Keratinocyte (primary cell): Measurements from ENCODE around the gene LRRC37A3. TPM values are rescaled to one million over a fixed set of nuclear protein-coding genes. Genes with fewer than 3 reads are reported as not detected.
A peak's percentile ranks its signal among the peaks of the same experiment; 100 is the strongest.
"Not testable (repeated sequence)": the region's sequence is repeated elsewhere in the genome, so short reads cannot be mapped to it uniquely, and the experiment has no call there.

Experiments
- DNase-seq: peaks from one replicate; pipeline ENCODE4 v3.0.0-alpha.2; 2011; ENCODE audit warnings: low read depth, missing footprints, low spot score
- FAIRE-seq: peaks from 2 replicates; lab custom pipeline; 2011; peaks lifted over from hg19 to GRCh38; lab: Jason Lieb, UNC
- H2AFZ ChIP-seq: 2 replicates; pipeline ENCODE4 v1.6.0; 2012; ENCODE audit warnings: low read length, control low read depth, inconsistent platforms; ENCODE audit not compliant: control insufficient read depth
- H3K27ac ChIP-seq: 2 replicates; pipeline ENCODE4 v1.5.1; 2011; ENCODE audit warnings: low read length; ENCODE audit not compliant: control insufficient read depth, insufficient read depth
- H3K27me3 ChIP-seq: 3 replicates; pipeline ENCODE4 v1.6.0; 2011; ENCODE audit warnings: low read length; ENCODE audit not compliant: control insufficient read depth, insufficient read depth; ENCODE audit errors: extremely low read depth
- H3K36me3 ChIP-seq, 2 experiments: 2 replicates in 1 of 2; 3 replicates in 1 of 2; pipeline ENCODE4 v1.5.1; 2011; ENCODE audit warnings: low read length in 2 of 2, mild to moderate bottlenecking in 1 of 2; ENCODE audit not compliant: control insufficient read depth in 2 of 2, insufficient read depth in 2 of 2; ENCODE audit errors: extremely low read depth in 1 of 2
- H3K4me1 ChIP-seq: 3 replicates; pipeline ENCODE4 v1.5.1; 2011; ENCODE audit warnings: low read length; ENCODE audit not compliant: control insufficient read depth, insufficient read depth; ENCODE audit errors: extremely low read depth
- H3K4me2 ChIP-seq: 3 replicates; pipeline ENCODE4 v1.6.0; 2011; ENCODE audit warnings: low read depth, low read length; ENCODE audit not compliant: control insufficient read depth, insufficient read depth; ENCODE audit errors: extremely low read depth
- H3K4me3 ChIP-seq, 3 experiments: fragments of 200-600 bp in 1 of 3; sonication (generic) in 1 of 3; 2 replicates in 2 of 3; 3 replicates in 1 of 3; pipeline ENCODE4 v1.5.1; 2011 to 2016; ENCODE audit warnings: low read length in 3 of 3, mild to moderate bottlenecking in 3 of 3, control low read depth in 2 of 3, inconsistent platforms in 1 of 3, low read depth in 1 of 3, mixed read lengths in 1 of 3, mixed run types in 1 of 3, moderate library complexity in 1 of 3; ENCODE audit not compliant: control insufficient read depth in 2 of 3, insufficient read depth in 2 of 3; ENCODE audit errors: extremely low read depth in 1 of 3
- H3K79me2 ChIP-seq: 2 replicates; pipeline ENCODE4 v1.6.0; 2012; ENCODE audit warnings: low read length; ENCODE audit not compliant: control insufficient read depth, insufficient read depth
- H3K9ac ChIP-seq: 3 replicates; pipeline ENCODE4 v1.6.0; 2011; ENCODE audit warnings: low read length; ENCODE audit not compliant: control insufficient read depth, insufficient read depth; ENCODE audit errors: extremely low read depth
- H3K9me1 ChIP-seq: 3 replicates; pipeline ENCODE4 v1.6.0; 2011; ENCODE audit warnings: low read length; ENCODE audit not compliant: control insufficient read depth, insufficient read depth; ENCODE audit errors: extremely low read depth
- H3K9me3 ChIP-seq: 2 replicates; pipeline ENCODE4 v1.5.1; 2012; ENCODE audit warnings: low read depth, low read length; ENCODE audit not compliant: control insufficient read depth
- H4K20me1 ChIP-seq: 3 replicates; pipeline ENCODE4 v1.6.0; 2011; ENCODE audit warnings: low read length; ENCODE audit not compliant: control insufficient read depth, insufficient read depth; ENCODE audit errors: extremely low read depth
- CTCF ChIP-seq, 3 experiments: IDR thresholded peaks in 1 of 3; conservative IDR thresholded peaks in 1 of 3; optimal IDR thresholded peaks in 1 of 3; 2 replicates in 2 of 3; 3 replicates in 1 of 3; pipeline versions ENCODE3 to v1.5.1; 2011; ENCODE audit warnings: low read length in 3 of 3, mild to moderate bottlenecking in 3 of 3, moderate library complexity in 2 of 3, control low read depth in 1 of 3, inconsistent platforms in 1 of 3; ENCODE audit not compliant: insufficient read depth in 2 of 3; ENCODE audit errors: extremely low read depth in 1 of 3
- EZH2 ChIP-seq: IDR thresholded peaks from one replicate; pipeline ENCODE4 v1.6.1; 2012; ENCODE audit warnings: inconsistent platforms, mild to moderate bottlenecking, low read length, moderate library complexity
- dilution Hi-C: fragments of 300-500 bp; cut with MboI; formaldehyde crosslinking; loops from one replicate; pipeline ENCODE4 v1.7.0; 2020; ENCODE audit warnings: low sequenced_read_pairs; ENCODE audit not compliant: extremely low pct_ligation_motif_present
- polyA plus RNA-seq, 5 experiments: library from polyadenylated mRNA; depleted of rRNA in 3 of 5; stranded (reverse) in 3 of 5; stranded (forward) in 1 of 5; unstranded in 1 of 5; fragments of >200 nt; gene quantifications; 1 replicate in 1 of 5; 2 replicates in 3 of 5; 3 replicates in 1 of 5; pipeline versions ENCODE4 v1.2.1 to v1.2.3, GENCODE V29; 2011 to 2012; ENCODE audit warnings: missing spikeins in 2 of 5, low read depth in 1 of 5, low replicate concordance in 1 of 5

Gene LRRC37A3
- polyA plus RNA-seq, 1 donor (not counting 4 experiments of a cell fraction or from before 2014, with no cell fraction given) = 2.0 TPM

GRCh38 chr17:64961563-64962378, 42.5 kb upstream of the LRRC37A3 start:
- not testable (repeated sequence) for DNase-seq

DNA sequence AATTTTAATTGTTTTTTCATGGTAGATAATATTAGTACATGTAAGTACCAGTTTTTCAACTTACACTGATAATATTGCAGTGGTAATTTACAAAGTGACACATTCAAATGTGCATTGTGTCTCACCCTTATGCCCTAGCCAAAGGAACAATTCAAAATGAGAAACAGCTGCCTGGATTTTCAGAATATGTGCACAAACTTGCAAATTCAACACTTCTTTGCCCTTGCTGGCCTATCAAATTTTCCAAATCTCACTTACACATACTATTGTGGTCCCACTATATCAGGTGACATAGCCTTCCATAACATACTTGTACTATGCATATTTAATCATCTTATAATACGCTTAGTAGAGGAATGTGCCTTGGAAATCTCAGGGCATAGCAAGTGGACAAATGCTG, 32.6 kb upstream of the LRRC37A3 start:
- Histone ChIP-seq H3K79me2 (no peaks in the 10 kb centered on the region), H3K9ac (no peak overlapping the region), H4K20me1 (no peaks in the 10 kb centered on the region), H3K36me3 (no peaks in the 10 kb centered on the region), H3K9me3 (no peaks in the 10 kb centered on the region), H3K4me2 (no peak overlapping the region), H3K4me3 (no peak overlapping the region), H3K27me3 (no peaks in the 10 kb centered on the region), H2AFZ (no peak overlapping the region), H3K27ac (no peak overlapping the region), H3K4me1 (no peaks in the 10 kb centered on the region), H3K9me1 (no peaks in the 10 kb centered on the region)
- FAIRE-seq (no peak), DNase-seq (no peak)
- no peak for TF ChIP-seq EZH2
- no peak for TF ChIP-seq CTCF (optimal IDR thresholded peaks at IDR 0.05 in 1 of 3, IDR thresholded peaks at IDR 0.05 in 1 of 3, conservative IDR thresholded peaks at IDR 0.05 in 1 of 3; ENCODE audit: extremely low read depth in 1 of 3, insufficient read depth in 2 of 3, low read length in 3 of 3)
- dilution Hi-C loops = no loop called here

More at GRCh38 chr17:64961563-64962378, 42.5 kb upstream of the LRRC37A3 start:
- H3K4me3 ChIP-seq, H3K9me1 ChIP-seq, H3K9me3 ChIP-seq, H4K20me1 ChIP-seq, H3K79me2 ChIP-seq, H2AFZ ChIP-seq, H3K36me3 ChIP-seq, H3K27me3 ChIP-seq, H3K27ac ChIP-seq, dilution Hi-C loops, H3K9ac ChIP-seq: not testable (repeated sequence)
- FAIRE-seq = peak; percentile 77
- Histone ChIP-seq H3K4me1 (peaks cover 18% of the 10 kb centered on the region), H3K4me2 (peak overlapping the region; percentile 76)
- TF ChIP-seq CTCF (optimal IDR thresholded peaks at IDR 0.05 in 1 of 3, IDR thresholded peaks at IDR 0.05 in 1 of 3, conservative IDR thresholded peaks at IDR 0.05 in 1 of 3; ENCODE audit: extremely low read depth in 1 of 3, insufficient read depth in 2 of 3, low read length in 3 of 3) = peak; percentile 42 to 55 (median 54)
